ENCODE measurements around the gene SYT8.

The SYT8 gene

GRCh38 chr11:1832211-1832919 is 2.4 kb upstream of the SYT8 start:
- DNase-seq (ENCODE audit: low spot score): peak; percentile 61

- DNase-seq (ENCODE audit: low spot score): no peak
Measured at GRCh38 chr11:1832920-1833295, 1.9 kb upstream of the SYT8 start.

GRCh38 chr11:1834062-1834610 is 654 bp upstream of the SYT8 start:
- DNase-seq (ENCODE audit: low spot score): no peak

GRCh38 chr11:1835671-1836010 is 851 bp downstream of the SYT8 start:
- DNase-seq (ENCODE audit: low spot score): no peak

GRCh38 chr11:1836011-1836945 is 1.5 kb downstream of the SYT8 start:
- DNase-seq (ENCODE audit: low spot score): no peak

GRCh38 chr11:1837171-1838076 is 2.6 kb downstream of the SYT8 start:
- peak; percentile 81 for DNase-seq (ENCODE audit: low spot score)

GRCh38 chr11:1838077-1838425 is 3.3 kb downstream of the SYT8 start:
- no peak for DNase-seq (ENCODE audit: low spot score)

- DNase-seq (ENCODE audit: low spot score): no peak
Measured at GRCh38 chr11:1838426-1839144, 3.8 kb downstream of the SYT8 start, which contains the start of gene TNNI2. TSS of gene TNNI2 (plus strand) at chr11:1838981. CDS start at chr11:1839697, 716 bp downstream.

GRCh38 chr11:1839204-1839923 is 4.6 kb downstream of the SYT8 start:
- DNase-seq (ENCODE audit: low spot score): no peak

GRCh38 chr11:1839924-1840779 is 5.4 kb downstream of the SYT8 start:
- no peak for DNase-seq (ENCODE audit: low spot score)

- DNase-seq (ENCODE audit: low spot score): no peak
Measured at GRCh38 chr11:1840780-1841480, 6.1 kb downstream of the SYT8 start.

- DNase-seq (ENCODE audit: low spot score): no peak
Measured at GRCh38 chr11:1841511-1842148, 6.8 kb downstream of the SYT8 start.

GRCh38 chr11:1842149-1843097 is 7.6 kb downstream of the SYT8 start:
- no peak for DNase-seq (ENCODE audit: low spot score)

- no peak for DNase-seq (ENCODE audit: low spot score)
Measured at GRCh38 chr11:1843098-1843473, 8.3 kb downstream of the SYT8 start.

- no peak for DNase-seq (ENCODE audit: low spot score)
Measured at GRCh38 chr11:1843796-1844195, 9.0 kb downstream of the SYT8 start.

GRCh38 chr11:1844221-1845094 is 9.7 kb downstream of the SYT8 start:
- DNase-seq (ENCODE audit: low spot score): peak; percentile 60

- no peak for DNase-seq (ENCODE audit: low spot score)
Measured at GRCh38 chr11:1845095-1845429, 10.3 kb downstream of the SYT8 start.
